Stimulated activated CD4-positive, alpha-beta T cell treated with anti-CD3 and anti-CD28 coated beads, Interleukin-2, amount 100 ng/mL, for 4 hours (primary cell): ENCODE measurements around the gene ABT1.

Experiments
- DNase-seq: peaks from one replicate; pipeline ENCODE4 v3.0.0-alpha.2; 2020; ENCODE audit warnings: low read depth

Gene ABT1

GRCh38 chr6:26604797-26605196 lies 8.0 kb downstream of the ABT1 start:
- no peak for DNase-seq

GRCh38 chr6:26607434-26608230 lies 10.9 kb downstream of the ABT1 start:
- DNase-seq = peak; percentile 41

GRCh38 chr6:26609463-26609862 lies 12.7 kb downstream of the ABT1 start:
- DNase-seq = no peak

- no peak for DNase-seq
These were observed 14.8 kb downstream of the ABT1 start for GRCh38 chr6:26611599-26611998.

- DNase-seq = no peak
These were observed 16.4 kb downstream of the ABT1 start for GRCh38 chr6:26613201-26613600.

GRCh38 chr6:26613689-26614683 lies 17.2 kb downstream of the ABT1 start:
- DNase-seq = no peak

GRCh38 chr6:26623339-26623859 lies 26.6 kb downstream of the ABT1 start:
- no peak for DNase-seq

- no peak for DNase-seq
These were observed 27.8 kb downstream of the ABT1 start for GRCh38 chr6:26624557-26624956.

GRCh38 chr6:26627843-26628242 lies 31.1 kb downstream of the ABT1 start:
- DNase-seq = no peak

GRCh38 chr6:26629359-26629758 lies 32.6 kb downstream of the ABT1 start:
- no peak for DNase-seq

- no peak for DNase-seq
These were observed 44.1 kb downstream of the ABT1 start for GRCh38 chr6:26640806-26641205.

GRCh38 chr6:26646074-26646473 lies 49.3 kb downstream of the ABT1 start:
- DNase-seq = no peak
